K562 (cell line): ENCODE measurements around the gene SLC32A1.

Experiments used
- EZH2 ChIP-seq: IDR thresholded peaks from 2 replicates; pipeline ENCODE4 v1.6.1; 2012; ENCODE audit warnings: low read depth, mild to moderate bottlenecking, inconsistent platforms, low read length, borderline replicate concordance
- FOXJ3 ChIP-seq: sonication (generic); formaldehyde crosslinking; IDR thresholded peaks from 2 replicates; pipeline ENCODE4 v1.4.0; 2020; ENCODE audit warnings: mild to moderate bottlenecking, missing genetic modification reagents
- HDAC2 ChIP-seq: fragments of 450-650 bp; IDR thresholded peaks from 2 replicates; pipeline ENCODE4 v1.6.1; 2016; ENCODE audit warnings: mild to moderate bottlenecking
- JUND ChIP-seq, 2 experiments: IDR thresholded peaks; 2 replicates in 1 of 2; 3 replicates in 1 of 2; pipeline ENCODE4 v1.6.1; 2011; ENCODE audit warnings: borderline replicate concordance in 2 of 2, low read depth in 2 of 2, low read length in 2 of 2, improper control_type of control experiment in 1 of 2, missing biosample characterization in 1 of 2, missing genetic modification characterization in 1 of 2, missing genetic modification reagents in 1 of 2
- KLF16 ChIP-seq: IDR thresholded peaks from 2 replicates; pipeline ENCODE4 v1.6.1; 2016; ENCODE audit warnings: antibody characterized with exemption
- TF ChIP-seq, protein P1 (sequence below): fragments of 450-650 bp; formaldehyde crosslinking; IDR thresholded peaks from 2 replicates; pipeline ENCODE4 v1.4.0; 2022; ENCODE audit warnings: missing genetic modification characterization
- TF ChIP-seq, protein P2 (sequence below), 3 experiments: IDR thresholded peaks in 2 of 3; conservative IDR thresholded peaks in 1 of 3; 2 replicates each; pipeline ENCODE4 v1.5.1; 2011 to 2012; ENCODE audit warnings: low read length in 3 of 3, mild to moderate bottlenecking in 3 of 3, control low read depth in 2 of 3, improper control_type of control experiment in 1 of 3, inconsistent platforms in 1 of 3, low read depth in 1 of 3, mixed read lengths in 1 of 3, moderate library complexity in 1 of 3; ENCODE audit not compliant: insufficient read depth in 2 of 3

- no peak for TF ChIP-seq EZH2
- TF ChIP-seq, protein P1, sequence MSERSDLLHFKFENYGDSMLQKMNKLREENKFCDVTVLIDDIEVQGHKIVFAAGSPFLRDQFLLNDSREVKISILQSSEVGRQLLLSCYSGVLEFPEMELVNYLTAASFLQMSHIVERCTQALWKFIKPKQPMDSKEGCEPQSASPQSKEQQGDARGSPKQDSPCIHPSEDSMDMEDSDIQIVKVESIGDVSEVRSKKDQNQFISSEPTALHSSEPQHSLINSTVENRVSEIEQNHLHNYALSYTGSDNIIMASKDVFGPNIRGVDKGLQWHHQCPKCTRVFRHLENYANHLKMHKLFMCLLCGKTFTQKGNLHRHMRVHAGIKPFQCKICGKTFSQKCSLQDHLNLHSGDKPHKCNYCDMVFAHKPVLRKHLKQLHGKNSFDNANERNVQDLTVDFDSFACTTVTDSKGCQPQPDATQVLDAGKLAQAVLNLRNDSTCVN: no peak
- TF ChIP-seq, protein P2, sequence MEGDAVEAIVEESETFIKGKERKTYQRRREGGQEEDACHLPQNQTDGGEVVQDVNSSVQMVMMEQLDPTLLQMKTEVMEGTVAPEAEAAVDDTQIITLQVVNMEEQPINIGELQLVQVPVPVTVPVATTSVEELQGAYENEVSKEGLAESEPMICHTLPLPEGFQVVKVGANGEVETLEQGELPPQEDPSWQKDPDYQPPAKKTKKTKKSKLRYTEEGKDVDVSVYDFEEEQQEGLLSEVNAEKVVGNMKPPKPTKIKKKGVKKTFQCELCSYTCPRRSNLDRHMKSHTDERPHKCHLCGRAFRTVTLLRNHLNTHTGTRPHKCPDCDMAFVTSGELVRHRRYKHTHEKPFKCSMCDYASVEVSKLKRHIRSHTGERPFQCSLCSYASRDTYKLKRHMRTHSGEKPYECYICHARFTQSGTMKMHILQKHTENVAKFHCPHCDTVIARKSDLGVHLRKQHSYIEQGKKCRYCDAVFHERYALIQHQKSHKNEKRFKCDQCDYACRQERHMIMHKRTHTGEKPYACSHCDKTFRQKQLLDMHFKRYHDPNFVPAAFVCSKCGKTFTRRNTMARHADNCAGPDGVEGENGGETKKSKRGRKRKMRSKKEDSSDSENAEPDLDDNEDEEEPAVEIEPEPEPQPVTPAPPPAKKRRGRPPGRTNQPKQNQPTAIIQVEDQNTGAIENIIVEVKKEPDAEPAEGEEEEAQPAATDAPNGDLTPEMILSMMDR (IDR thresholded peaks at IDR 0.05 in 2 of 3, conservative IDR thresholded peaks at IDR 0.05 in 1 of 3; ENCODE audit: insufficient read depth in 2 of 3, low read depth in 1 of 3, low read length in 3 of 3): no peak
- TF ChIP-seq FOXJ3: no peak
- TF ChIP-seq JUND (IDR thresholded peaks at IDR 0.05; ENCODE audit: borderline replicate concordance, low read depth, low read length): no peak
- TF ChIP-seq JUND (tag; IDR thresholded peaks at IDR 0.05; ENCODE audit: borderline replicate concordance, low read depth, low read length): no peak
- TF ChIP-seq KLF16: no peak
- no peak for TF ChIP-seq HDAC2
Observed at GRCh38 chr20:38754924-38755323, 30.6 kb downstream of the SLC32A1 start.
